ENCODE measurements around the gene NDST1. TPM values are rescaled to one million over a fixed set of nuclear protein-coding genes. Genes with fewer than 3 reads are reported as not detected.

Gene NDST1
- total and polyA plus RNA-seq, 10 of the 15 experiments (the other 5 are each of a cell fraction or from before 2014, with no cell fraction given), result 0.20 to 53.5 (median 12.9) TPM

GRCh38 chr5:150551066-150551465, 43.1 kb downstream of the NDST1 start:
- WGBS (ENCODE audit: insufficient coverage, insufficient replicate concordance, low lambda C conversion rate, missing lambda C conversion rate), result 73% methylated on average over 2 of the region's 2 CpGs
- ChIA-PET CTCF (interaction anchor here (0.6 to 1.0 kb wide), 4 partner anchors 9 to 150 kb away, joined by 3 read pairs; partner anchors contain the start of gene RBM22), RAD21 (ENCODE audit: unreplicated experiment) (no interaction called here), POLR2A (no interaction called here), SMC1A (ENCODE audit: uncharacterized antibody, unreplicated experiment) (interaction anchor here (0.7 to 0.9 kb wide), 2 partner anchors 90 to 276 kb away, joined by 3 read pairs; no protein-coding TSS in a partner anchor)
- Histone ChIP-seq H3K79me2 (ENCODE audit: control insufficient read depth, insufficient read depth, low read length) (no peaks in the 10 kb centered on the region), H2AFZ (ENCODE audit: control insufficient read depth, low read depth, low read length) (no peak overlapping the region), H3K9ac (ENCODE audit: control insufficient read depth, insufficient read depth, low read length) (no peak overlapping the region), H3K4me2 (ENCODE audit: control insufficient read depth, insufficient read depth) (no peak overlapping the region), H3K27ac (ENCODE audit: control insufficient read depth, insufficient read depth) (no peak overlapping the region), H3K27me3 (replicated peaks in 1 of 2; ENCODE audit: control insufficient read depth in 2 of 2, insufficient read depth in 2 of 2, low read length in 1 of 2) (no peaks in the 10 kb centered on the region), H4K20me1 (ENCODE audit: control insufficient read depth, insufficient read depth) (no peaks in the 10 kb centered on the region), H3K9me3 (replicated peaks; ENCODE audit: control insufficient read depth, insufficient read depth, low read length) (no peaks in the 10 kb centered on the region), H3K4me3 (no peak overlapping the region), H3K36me3 (ENCODE audit: control insufficient read depth in 2 of 2, insufficient read depth in 2 of 2, low read length in 1 of 2) (peaks cover 14 to 15% of the 10 kb centered on the region in 2 experiments), H3K4me1 (ENCODE audit: control insufficient read depth, insufficient read depth, low read length) (no peaks in the 10 kb centered on the region)
- FAIRE-seq (no peak), ATAC-seq (no peak), DNase-seq (ENCODE audit: low read depth, low spot score) (no peak)
- no TSS peak for BruUV-seq (replicated peaks)
- intact Hi-C loops (cut with micrococcal nuclease; ENCODE audit: unreplicated experiment) (no loop called here), in situ Hi-C loops (cut with MboI) (no loop called here)
- TF ChIP-seq MLLT1 (IDR thresholded peaks at IDR 0.05), result no peak
- no peak for TF ChIP-seq HDAC2 (IDR thresholded peaks at IDR 0.05)
- TF ChIP-seq TCF7 (IDR thresholded peaks at IDR 0.05; ENCODE audit: borderline replicate concordance), result no peak
- TF ChIP-seq POU2F2 (IDR thresholded peaks at IDR 0.05; ENCODE audit: borderline replicate concordance, low read depth, low read length), result no peak
- TF ChIP-seq EGR1 (IDR thresholded peaks at IDR 0.05; ENCODE audit: borderline replicate concordance in 1 of 2, low read depth in 2 of 2, low read length in 2 of 2), result no peak
- no peak for TF ChIP-seq IRF4 (IDR thresholded peaks at IDR 0.05; ENCODE audit: low read depth, low read length)
- no peak for TF ChIP-seq FOXM1 (IDR thresholded peaks at IDR 0.05; ENCODE audit: low read depth, low read length)
- no peak for TF ChIP-seq MTA2 (IDR thresholded peaks at IDR 0.05; ENCODE audit: low read depth)
- TF ChIP-seq IRF5 (IDR thresholded peaks at IDR 0.05; ENCODE audit: borderline replicate concordance), result no peak
- no peak for TF ChIP-seq CTCF (IDR thresholded peaks at IDR 0.05 in 2 of 3, conservative IDR thresholded peaks at IDR 0.05 in 1 of 3; ENCODE audit: control insufficient read depth in 2 of 3, extremely low read depth in 1 of 3, insufficient read depth in 1 of 3, low read depth in 3 of 3, low read length in 3 of 3)
- TF ChIP-seq ZBTB40 (IDR thresholded peaks at IDR 0.05; ENCODE audit: borderline replicate concordance), result no peak
- TF ChIP-seq RB1 (IDR thresholded peaks at IDR 0.05; ENCODE audit: borderline replicate concordance), result no peak
- no peak for TF ChIP-seq BCL3 (IDR thresholded peaks at IDR 0.05; ENCODE audit: borderline replicate concordance, insufficient read depth, low read depth, low read length, poor library complexity, severe bottlenecking)
- TF ChIP-seq SMAD5 (IDR thresholded peaks at IDR 0.05; ENCODE audit: low read depth), result no peak

Measured in GM12878 (cell line).